Tibial nerve (tissue), 4 donors: ENCODE measurements around the gene CSF1R. TPM values are rescaled to one million over a fixed set of nuclear protein-coding genes. Genes with fewer than 3 reads are reported as not detected.
A peak's percentile ranks its signal among the peaks of the same experiment; 100 is the strongest.

Experiments used
- DNase-seq, 2 donors: peaks; one replicate each; pipeline ENCODE4 v3.0.0-alpha.2; 2019; ENCODE audit warnings: low spot score in 2 of 2
- H3K27ac ChIP-seq, 4 donors: fragments of 200-600 bp; sonication (generic) in 3 of 4; one replicate each; pipeline ENCODE4 v1.5.1; 2017 to 2019; ENCODE audit warnings: mild to moderate bottlenecking in 1 of 4
- H3K27me3 ChIP-seq, 2 donors: fragments of 200-600 bp; sonication (generic) in 1 of 2; one replicate each; pipeline versions ENCODE4 v1.5.1 to v1.6.0; 2017 to 2019
- H3K36me3 ChIP-seq, 3 donors: fragments of 200-600 bp; sonication (generic); one replicate each; pipeline ENCODE4 v1.5.1; 2018 to 2019
- H3K4me1 ChIP-seq, 4 donors: fragments of 200-600 bp; sonication (generic) in 3 of 4; one replicate each; pipeline ENCODE4 v1.5.1; 2017 to 2019
- H3K4me3 ChIP-seq, 4 donors: fragments of 200-600 bp; sonication (generic) in 3 of 4; one replicate each; pipeline ENCODE4 v1.5.1; 2017 to 2019; ENCODE audit warnings: mild to moderate bottlenecking in 1 of 4, moderate library complexity in 1 of 4
- H3K9me3 ChIP-seq, 4 donors: fragments of 200-600 bp; sonication (generic) in 3 of 4; one replicate each; pipeline ENCODE4 v1.5.1; 2017 to 2019
- EP300 ChIP-seq, 2 donors: sonication (generic); formaldehyde crosslinking; IDR thresholded peaks; one replicate each; pipeline ENCODE4 v1.6.1; 2017; ENCODE audit warnings: antibody characterized with exemption in 2 of 2, mild to moderate bottlenecking in 1 of 2
- POLR2A ChIP-seq, 2 donors: fragments of 450-650 bp; IDR thresholded peaks; one replicate each; pipeline ENCODE4 v1.6.1; 2017; ENCODE audit warnings: antibody characterized with exemption in 2 of 2, mild to moderate bottlenecking in 2 of 2, moderate library complexity in 2 of 2
- WGBS, 2 donors: methylation state at CpG; one replicate each; pipeline ENCODE4 v1.1.5; 2018; 5-methylcytosine and 5-hydroxymethylcytosine counted together
- total RNA-seq, 4 donors: library from RNA; depleted of rRNA; stranded (reverse); fragments of >200 nt; gene quantifications; one replicate each; pipeline ENCODE4 v1.1.0, GENCODE V29; 2016
- TF ChIP-seq, protein P1 (sequence below), 5 experiments: fragments of 200-600 bp in 3 of 5; fragments of 450-650 bp in 2 of 5; sonication (generic) in 3 of 5; IDR thresholded peaks; one replicate each; pipeline ENCODE4 v1.5.1; 2016 to 2019; ENCODE audit warnings: antibody characterized with exemption in 5 of 5, mild to moderate bottlenecking in 3 of 5, moderate library complexity in 2 of 5

Gene CSF1R
- total RNA-seq, 4 donors from 2014 or later, result 35.4 to 57.9 (median 45.3) TPM

DNA sequence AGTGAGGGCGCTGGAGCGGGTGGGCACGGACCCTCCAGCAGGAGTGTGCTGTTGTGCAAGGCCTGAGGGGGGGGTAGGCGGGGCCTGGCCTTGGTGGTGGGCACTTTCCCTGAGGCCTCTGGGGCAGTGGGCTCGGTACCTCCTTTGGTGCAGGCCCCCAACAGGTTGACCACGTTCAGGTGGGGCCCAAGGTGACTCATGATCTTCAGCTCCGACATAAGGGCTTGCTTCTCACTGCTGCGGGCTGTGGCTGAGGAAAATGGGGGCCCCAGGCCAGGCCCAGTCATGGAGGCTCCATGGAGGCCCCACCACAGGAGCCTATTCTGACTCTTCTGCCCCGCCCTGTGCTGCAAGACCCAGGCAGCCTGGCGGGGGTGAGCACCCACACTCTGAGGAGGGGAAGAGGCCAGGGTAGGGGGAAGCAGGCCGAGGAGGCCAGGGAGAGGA is 37.8 kb upstream of the CSF1R start:
- H3K27ac ChIP-seq, result peak overlapping the region in 2 of 4 donors; percentile 3 to 44
- WGBS, 2 donors, result 75 to 78% methylated on average over 7 to 9 of the region's 11 CpGs
- DNase-seq, result no peak
- no peaks in the 10 kb centered on the region for H3K9me3 ChIP-seq
- H3K4me3 ChIP-seq, result no peak overlapping the region
- peaks cover 0 to 22% (median 0%) of the 10 kb centered on the region in 4 donors for H3K4me1 ChIP-seq
- H3K36me3 ChIP-seq, result peaks cover 3 to 98% (median 13%) of the 10 kb centered on the region in 3 donors
- no peak for TF ChIP-seq POLR2A (IDR thresholded peaks at IDR 0.05)
- TF ChIP-seq, protein P1, sequence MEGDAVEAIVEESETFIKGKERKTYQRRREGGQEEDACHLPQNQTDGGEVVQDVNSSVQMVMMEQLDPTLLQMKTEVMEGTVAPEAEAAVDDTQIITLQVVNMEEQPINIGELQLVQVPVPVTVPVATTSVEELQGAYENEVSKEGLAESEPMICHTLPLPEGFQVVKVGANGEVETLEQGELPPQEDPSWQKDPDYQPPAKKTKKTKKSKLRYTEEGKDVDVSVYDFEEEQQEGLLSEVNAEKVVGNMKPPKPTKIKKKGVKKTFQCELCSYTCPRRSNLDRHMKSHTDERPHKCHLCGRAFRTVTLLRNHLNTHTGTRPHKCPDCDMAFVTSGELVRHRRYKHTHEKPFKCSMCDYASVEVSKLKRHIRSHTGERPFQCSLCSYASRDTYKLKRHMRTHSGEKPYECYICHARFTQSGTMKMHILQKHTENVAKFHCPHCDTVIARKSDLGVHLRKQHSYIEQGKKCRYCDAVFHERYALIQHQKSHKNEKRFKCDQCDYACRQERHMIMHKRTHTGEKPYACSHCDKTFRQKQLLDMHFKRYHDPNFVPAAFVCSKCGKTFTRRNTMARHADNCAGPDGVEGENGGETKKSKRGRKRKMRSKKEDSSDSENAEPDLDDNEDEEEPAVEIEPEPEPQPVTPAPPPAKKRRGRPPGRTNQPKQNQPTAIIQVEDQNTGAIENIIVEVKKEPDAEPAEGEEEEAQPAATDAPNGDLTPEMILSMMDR (IDR thresholded peaks at IDR 0.05), result no peak
- H3K27me3 ChIP-seq, result no peaks in the 10 kb centered on the region

DNA sequence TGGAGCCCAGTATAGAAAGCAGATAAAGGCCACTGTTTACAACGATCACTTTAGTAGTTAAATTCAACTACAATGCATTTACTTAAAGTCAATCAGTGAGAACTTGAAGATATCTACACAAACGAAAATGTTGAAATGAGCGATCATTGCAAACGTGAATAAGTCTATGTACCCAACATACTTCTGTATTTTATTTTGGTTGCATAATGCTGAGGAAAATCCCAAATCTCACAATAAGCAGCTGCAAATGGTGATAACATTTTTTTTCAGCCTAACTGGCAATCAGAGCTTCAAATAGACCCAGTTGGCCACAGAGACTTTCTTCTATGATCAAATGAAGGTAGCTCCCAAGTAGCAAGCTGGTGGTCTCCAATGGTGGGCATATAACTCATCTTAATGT is 37.2 kb upstream of the CSF1R start:
- no peaks in the 10 kb centered on the region for H3K9me3 ChIP-seq
- WGBS, 2 donors, result 67 to 68% methylated on average over 4 of the region's 4 CpGs
- H3K4me3 ChIP-seq, result no peak overlapping the region
- no peak for TF ChIP-seq EP300 (IDR thresholded peaks at IDR 0.05)
- TF ChIP-seq, protein P1 (IDR thresholded peaks at IDR 0.05), result no peak
- TF ChIP-seq POLR2A (IDR thresholded peaks at IDR 0.05), result no peak
- H3K27me3 ChIP-seq, result no peaks in the 10 kb centered on the region
- H3K27ac ChIP-seq, result peak overlapping the region in 2 of 4 donors; percentile 3 to 44
- H3K36me3 ChIP-seq, result peaks cover 9 to 98% (median 13%) of the 10 kb centered on the region in 3 donors
- H3K4me1 ChIP-seq, result peaks cover 0 to 21% (median 0%) of the 10 kb centered on the region in 4 donors
- no peak for DNase-seq

GRCh38 chr5:150122536-150123481 is 36.5 kb upstream of the CSF1R start:
- Histone ChIP-seq H3K4me3 (no peak overlapping the region), H3K9me3 (no peaks in the 10 kb centered on the region), H3K27ac (peak overlapping the region in 2 of 4 donors; percentile 11 to 53), H3K27me3 (no peaks in the 10 kb centered on the region), H3K36me3 (peaks cover 9 to 98% (median 13%) of the 10 kb centered on the region in 3 donors), H3K4me1 (peaks cover 0 to 15% (median 0%) of the 10 kb centered on the region in 4 donors)
- TF ChIP-seq, protein P1 (IDR thresholded peaks at IDR 0.05), result no peak
- peak in 1 of 2 donors; percentile 8 for TF ChIP-seq EP300 (IDR thresholded peaks at IDR 0.05)
- WGBS, 2 donors, result 89% methylated on average over 11 to 15 of the region's 15 CpGs
- no peak for DNase-seq

- peak overlapping the region in 2 of 4 donors; percentile 11 to 53 for H3K27ac ChIP-seq
- WGBS, 2 donors, result 36 to 53% methylated on average over 5 of the region's 5 CpGs
These were observed 35.8 kb upstream of the CSF1R start for GRCh38 chr5:150122158-150122510.

More at GRCh38 chr5:150122158-150122510, 35.8 kb upstream of the CSF1R start:
- H3K9me3 ChIP-seq, result no peaks in the 10 kb centered on the region
- no peaks in the 10 kb centered on the region for H3K27me3 ChIP-seq
- peaks cover 0 to 15% (median 0%) of the 10 kb centered on the region in 4 donors for H3K4me1 ChIP-seq
- no peak for TF ChIP-seq POLR2A (IDR thresholded peaks at IDR 0.05)
- TF ChIP-seq, protein P1 (IDR thresholded peaks at IDR 0.05), result no peak
- no peak for TF ChIP-seq EP300 (IDR thresholded peaks at IDR 0.05)
- H3K36me3 ChIP-seq, result peaks cover 9 to 100% (median 13%) of the 10 kb centered on the region in 3 donors
- no peak for DNase-seq
- H3K4me3 ChIP-seq, result no peak overlapping the region
